ENCODE measurements around the gene SLC8A1.

The SLC8A1 gene

GRCh38 chr2:40457837-40458236 is 5.9 kb upstream of the SLC8A1 start:
- Histone ChIP-seq H3K27me3 (no peaks in the 10 kb centered on the region), H3K4me3 (peak overlapping the region; percentile 3 to 19), H3K36me3 (no peaks in the 10 kb centered on the region), H3K27ac (peak overlapping the region in 1 of 2 donors; percentile 11), H3K9me3 (no peaks in the 10 kb centered on the region), H3K4me1 (peaks cover 0 to 10% (median 0%) of the 10 kb centered on the region in 4 donors)
- no peak for DNase-seq
- intact Hi-C loops (cut with DNase I; ENCODE audit: low total_unique reads) = loop anchor here (10.0 kb wide), 2 partner anchors 57 to 173 kb away; no protein-coding TSS in a partner anchor
- TF ChIP-seq CTCF (IDR thresholded peaks at IDR 0.05) = no peak

GRCh38 chr2:40457366-40457765 is 5.5 kb upstream of the SLC8A1 start:
- peak overlapping the region in 1 of 2 donors; percentile 3 for H3K4me3 ChIP-seq
- peak overlapping the region in 1 of 2 donors; percentile 11 for H3K27ac ChIP-seq
- no peaks in the 10 kb centered on the region for H3K36me3 ChIP-seq
- no peaks in the 10 kb centered on the region for H3K9me3 ChIP-seq
- H3K27me3 ChIP-seq = no peaks in the 10 kb centered on the region
- TF ChIP-seq CTCF (IDR thresholded peaks at IDR 0.05) = no peak
- DNase-seq = no peak
- H3K4me1 ChIP-seq = peaks cover 0 to 14% (median 1%) of the 10 kb centered on the region in 4 donors
- intact Hi-C loops (cut with DNase I; ENCODE audit: low total_unique reads) = loop anchor here (10.0 kb wide), 2 partner anchors 57 to 173 kb away; no protein-coding TSS in a partner anchor

- Histone ChIP-seq H3K4me1 (peaks cover 0 to 15% (median 2%) of the 10 kb centered on the region in 4 donors), H3K4me3 (no peak overlapping the region), H3K27me3 (no peaks in the 10 kb centered on the region), H3K9me3 (no peaks in the 10 kb centered on the region), H3K27ac (no peak overlapping the region), H3K36me3 (no peaks in the 10 kb centered on the region)
- DNase-seq = no peak
- no peak for TF ChIP-seq CTCF (IDR thresholded peaks at IDR 0.05)
- intact Hi-C loops (cut with DNase I; ENCODE audit: low total_unique reads) = loop anchor here (10.0 kb wide), 2 partner anchors 58 to 172 kb away; no protein-coding TSS in a partner anchor
Measured at GRCh38 chr2:40456926-40457325, 5.0 kb upstream of the SLC8A1 start.

GRCh38 chr2:40455661-40456060 is 3.8 kb upstream of the SLC8A1 start:
- Histone ChIP-seq H3K4me1 (peaks cover 0 to 15% (median 2%) of the 10 kb centered on the region in 4 donors), H3K27ac (no peak overlapping the region), H3K27me3 (no peaks in the 10 kb centered on the region), H3K4me3 (no peak overlapping the region), H3K9me3 (no peaks in the 10 kb centered on the region), H3K36me3 (no peaks in the 10 kb centered on the region)
- no peak for TF ChIP-seq CTCF (IDR thresholded peaks at IDR 0.05)
- intact Hi-C loops (cut with DNase I; ENCODE audit: low total_unique reads) = loop anchor here (10.0 kb wide), 2 partner anchors 59 to 171 kb away; no protein-coding TSS in a partner anchor
- DNase-seq = no peak

- peaks cover 0 to 23% (median 5%) of the 10 kb centered on the region in 4 donors for H3K4me1 ChIP-seq
- TF ChIP-seq CTCF (IDR thresholded peaks at IDR 0.05) = no peak
- H3K9me3 ChIP-seq = no peaks in the 10 kb centered on the region
- no peak for DNase-seq
- H3K4me3 ChIP-seq = no peak overlapping the region
- intact Hi-C loops (cut with DNase I; ENCODE audit: low total_unique reads) = loop anchor here (10.0 kb wide), 2 partner anchors 60 to 170 kb away; no protein-coding TSS in a partner anchor
- no peak overlapping the region for H3K27ac ChIP-seq
- no peaks in the 10 kb centered on the region for H3K27me3 ChIP-seq
- no peaks in the 10 kb centered on the region for H3K36me3 ChIP-seq
Measured at GRCh38 chr2:40454321-40454720, 2.4 kb upstream of the SLC8A1 start.
